Measurements from ENCODE around the gene ATP1A1. TPM values are rescaled to one million over a fixed set of nuclear protein-coding genes. Genes with fewer than 3 reads are reported as not detected.
A peak's percentile ranks its signal among the peaks of the same experiment; 100 is the strongest.

The ATP1A1 gene
- total and polyA plus RNA-seq, 9 of the 15 experiments (the other 6 are each of a cell fraction or from before 2014, with no cell fraction given), result 99.3 to 513 (median 234) TPM

DNA sequence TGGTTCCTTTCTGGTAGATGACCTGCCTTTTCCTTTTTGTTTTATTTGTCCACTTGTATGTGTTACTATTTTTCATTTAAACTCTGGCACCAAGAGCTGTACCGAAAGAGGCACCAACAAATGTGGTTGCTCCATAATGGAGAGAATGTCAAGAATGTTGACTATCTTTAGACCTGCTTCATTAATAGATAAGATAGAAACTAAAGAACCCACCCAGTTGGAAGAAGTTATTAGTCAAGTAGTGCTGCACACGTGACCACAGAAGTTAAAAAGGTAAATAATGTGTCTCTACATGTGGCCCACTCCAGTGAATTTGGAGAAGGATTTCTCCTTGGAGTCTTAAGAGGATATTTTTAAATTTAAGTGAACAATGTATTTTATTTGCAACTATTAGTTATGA lies 9.3 kb downstream of the ATP1A1 start:
- FAIRE-seq (no peak), DNase-seq (ENCODE audit: extremely low read depth in 1 of 4, low spot score in 3 of 4) (no peak), ATAC-seq (no peak)
- in situ Hi-C loops (cut with MboI) (no loop called here), intact Hi-C loops (cut with micrococcal nuclease) (no loop called here)
- POLR2A ChIA-PET, result interaction anchor here (0.8 to 3.6 kb wide), 15 partner anchors 8 to 103 kb away, joined by 3 to 33 read pairs (median 4); partner anchors contain the start of gene ATP1A1
- no peaks in the 10 kb centered on the region for H3K9me3 ChIP-seq (replicated peaks; ENCODE audit: control insufficient read depth, insufficient read depth, low read depth, low read length)
- CTCF ChIA-PET (ENCODE audit: low intra/inter-chr PET ratio), result no interaction called here
- H3K36me3 ChIP-seq (ENCODE audit: control insufficient read depth, insufficient read depth, low read length), result peaks cover 59% of the 10 kb centered on the region
- H4K20me1 ChIP-seq (replicated peaks; ENCODE audit: control insufficient read depth, insufficient read depth, low read length), result peaks cover 49% of the 10 kb centered on the region
- H3K27me3 ChIP-seq (ENCODE audit: control insufficient read depth in 2 of 2, insufficient read depth in 2 of 2, low read length in 2 of 2), result no peaks in the 10 kb centered on the region
- TF ChIP-seq NR2C2 (CRISPR knock-in tag; IDR thresholded peaks at IDR 0.05) (no peak), NR2C2 (tag; IDR thresholded peaks at IDR 0.05) (no peak), XRCC3 (IDR thresholded peaks at IDR 0.05) (no peak), RAD51 (IDR thresholded peaks at IDR 0.05; ENCODE audit: borderline replicate concordance, low read depth) (peak; percentile 58), BHLHE40 (IDR thresholded peaks at IDR 0.05; ENCODE audit: low read length) (peak; percentile 32; the same call in 1 of the 2 replicates), ZNF41 (CRISPR knock-in tag; conservative IDR thresholded peaks at IDR 0.05) (no peak), ZNF3 (CRISPR knock-in tag; IDR thresholded peaks at IDR 0.05) (no peak)
- TF ChIP-seq, protein P1, sequence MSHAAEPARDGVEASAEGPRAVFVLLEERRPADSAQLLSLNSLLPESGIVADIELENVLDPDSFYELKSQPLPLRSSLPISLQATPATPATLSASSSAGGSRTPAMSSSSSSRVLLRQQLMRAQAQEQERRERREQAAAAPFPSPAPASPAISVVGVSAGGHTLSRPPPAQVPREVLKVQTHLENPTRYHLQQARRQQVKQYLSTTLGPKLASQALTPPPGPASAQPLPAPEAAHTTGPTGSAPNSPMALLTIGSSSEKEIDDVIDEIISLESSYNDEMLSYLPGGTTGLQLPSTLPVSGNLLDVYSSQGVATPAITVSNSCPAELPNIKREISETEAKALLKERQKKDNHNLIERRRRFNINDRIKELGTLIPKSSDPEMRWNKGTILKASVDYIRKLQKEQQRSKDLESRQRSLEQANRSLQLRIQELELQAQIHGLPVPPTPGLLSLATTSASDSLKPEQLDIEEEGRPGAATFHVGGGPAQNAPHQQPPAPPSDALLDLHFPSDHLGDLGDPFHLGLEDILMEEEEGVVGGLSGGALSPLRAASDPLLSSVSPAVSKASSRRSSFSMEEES (CRISPR knock-in tag; IDR thresholded peaks at IDR 0.05), result peak; percentile 43; the same call in 1 of the 2 replicates
- TF ChIP-seq, protein P2, sequence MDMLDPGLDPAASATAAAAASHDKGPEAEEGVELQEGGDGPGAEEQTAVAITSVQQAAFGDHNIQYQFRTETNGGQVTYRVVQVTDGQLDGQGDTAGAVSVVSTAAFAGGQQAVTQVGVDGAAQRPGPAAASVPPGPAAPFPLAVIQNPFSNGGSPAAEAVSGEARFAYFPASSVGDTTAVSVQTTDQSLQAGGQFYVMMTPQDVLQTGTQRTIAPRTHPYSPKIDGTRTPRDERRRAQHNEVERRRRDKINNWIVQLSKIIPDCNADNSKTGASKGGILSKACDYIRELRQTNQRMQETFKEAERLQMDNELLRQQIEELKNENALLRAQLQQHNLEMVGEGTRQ (CRISPR knock-in tag; IDR thresholded peaks at IDR 0.05), result peak; percentile 53; the same call in 1 of the 2 replicates
- WGBS (ENCODE audit: insufficient coverage, low coverage, missing lambda C conversion rate), result 37% methylated on average over 2 of the region's 2 CpGs
- H3K9ac ChIP-seq (ENCODE audit: insufficient read depth in 1 of 2, low read depth in 2 of 2, low read length in 2 of 2), result no peak overlapping the region
- H2AFZ ChIP-seq (ENCODE audit: low read depth, low read length), result no peak overlapping the region
- H3K9me1 ChIP-seq (ENCODE audit: control insufficient read depth, insufficient read depth, low read length), result peaks cover 13% of the 10 kb centered on the region
- no TSS peak for BruUV-seq (replicated peaks)
- no peak overlapping the region for H3K4me2 ChIP-seq (ENCODE audit: insufficient read depth, low read length)
- H3K79me2 ChIP-seq (ENCODE audit: control insufficient read depth, insufficient read depth, low read length), result peaks cover 73% of the 10 kb centered on the region
- H3K27ac ChIP-seq (ENCODE audit: extremely low read depth, low read depth, low read length), result no peak overlapping the region
- H3K4me3 ChIP-seq, result no peak overlapping the region
- H3K4me1 ChIP-seq (replicated peaks in 1 of 2; ENCODE audit: control insufficient read depth in 2 of 2, insufficient read depth in 2 of 2, low read length in 2 of 2), result peaks cover 7 to 60% of the 10 kb centered on the region in 2 experiments; a peak in 4 of 5 replicates
